GM12878 (cell line): ENCODE data around the gene WRAP73. TPM values are rescaled to one million over a fixed set of nuclear protein-coding genes. Genes with fewer than 3 reads are reported as not detected.

Source experiments
- ATF7 ChIP-seq: fragments of 450-650 bp; IDR thresholded peaks from 2 replicates; pipeline ENCODE4 v1.6.1; 2016; ENCODE audit warnings: low read depth, mild to moderate bottlenecking
- CUX1 ChIP-seq: IDR thresholded peaks from 2 replicates; pipeline ENCODE4 v1.6.1; 2012; ENCODE audit warnings: improper control_type of control experiment, low read depth, low read length; ENCODE audit not compliant: insufficient replicate concordance
- ESRRA ChIP-seq: IDR thresholded peaks from 2 replicates; pipeline ENCODE4 v1.6.1; 2012; ENCODE audit warnings: mild to moderate bottlenecking, low read length, improper control_type of control experiment
- GABPA ChIP-seq: IDR thresholded peaks from 2 replicates; pipeline ENCODE4 v1.6.1; 2014; ENCODE audit warnings: antibody characterized with exemption, low read depth, mild to moderate bottlenecking, inconsistent platforms
- IRF5 ChIP-seq: fragments of 450-650 bp; IDR thresholded peaks from 2 replicates; pipeline ENCODE4 v1.6.1; 2017; ENCODE audit warnings: borderline replicate concordance
- JUNB ChIP-seq: IDR thresholded peaks from 2 replicates; pipeline ENCODE4 v1.6.1; 2016; ENCODE audit warnings: antibody characterized with exemption, mild to moderate bottlenecking
- NRF1 ChIP-seq: conservative IDR thresholded peaks from 2 replicates; pipeline ENCODE4 v1.6.1; 2011; ENCODE audit warnings: mild to moderate bottlenecking, low read depth, low read length, improper control_type of control experiment
- POLR2AphosphoS2 ChIP-seq: IDR thresholded peaks from 2 replicates; pipeline ENCODE4 v1.6.1; 2011; ENCODE audit warnings: low read depth, mild to moderate bottlenecking, low read length, improper control_type of control experiment, moderate library complexity
- RAD51 ChIP-seq: fragments of 450-650 bp; IDR thresholded peaks from 2 replicates; pipeline ENCODE4 v1.6.1; 2016; ENCODE audit warnings: moderate library complexity, mild to moderate bottlenecking, inconsistent platforms
- SPI1 ChIP-seq: IDR thresholded peaks from 2 replicates; pipeline ENCODE4 v1.6.1; 2011; ENCODE audit warnings: low read depth, mild to moderate bottlenecking, low read length, moderate library complexity, borderline replicate concordance; ENCODE audit not compliant: insufficient read depth
- SREBF1 ChIP-seq: IDR thresholded peaks from 2 replicates; pipeline ENCODE4 v1.6.1; 2012; ENCODE audit warnings: mild to moderate bottlenecking, low read length
- USF1 ChIP-seq: IDR thresholded peaks from 2 replicates; pipeline ENCODE4 v1.6.1; 2011; ENCODE audit warnings: borderline replicate concordance, low read depth, mild to moderate bottlenecking, moderate library complexity, mixed read lengths, low read length; ENCODE audit not compliant: insufficient read depth; ENCODE audit errors: extremely low read length
- YY1 ChIP-seq: IDR thresholded peaks from 2 replicates; pipeline ENCODE4 v1.6.1; 2011; ENCODE audit warnings: low read depth, mild to moderate bottlenecking, low read length
- ZNF217 ChIP-seq: fragments of 450-650 bp; IDR thresholded peaks from 2 replicates; pipeline ENCODE4 v1.6.1; 2017; ENCODE audit warnings: antibody characterized with exemption, mild to moderate bottlenecking
- ZNF687 ChIP-seq: fragments of 450-650 bp; IDR thresholded peaks from 2 replicates; pipeline ENCODE4 v1.6.1; 2017; ENCODE audit warnings: mild to moderate bottlenecking, moderate library complexity
- polyA plus RNA-seq, 11 experiments: library from polyadenylated mRNA; depleted of rRNA in 4 of 11; unstranded in 6 of 11; stranded (reverse) in 5 of 11; fragments of >200 nt; fragmentation: Nextera tagmentation in 4 of 11; fragmentation: Illumina TruSeq in 1 of 11; extraction: Ambion mirVana in 4 of 11; extraction: Trizol in 1 of 11; gene quantifications; 1 replicate in 1 of 11; 2 replicates in 10 of 11; pipeline versions ENCODE4 v1.2.1 to v1.2.3, GENCODE V29; 2011 to 2016; ENCODE audit warnings: inconsistent platforms in 2 of 11, missing spikeins in 2 of 11, low read depth in 1 of 11
- total RNA-seq, 4 experiments: library from RNA; depleted of rRNA in 3 of 4; stranded (reverse); fragments of >200 nt in 3 of 4; fragmentation: Illumina TruSeq in 1 of 4; extraction: Trizol in 1 of 4; gene quantifications; 2 replicates each; pipeline versions ENCODE4 v1.2.1 to v1.2.3, GENCODE V29; 2013 to 2021

WRAP73 gene
- total and polyA plus RNA-seq, 10 of the 15 experiments (the other 5 are each of a cell fraction or from before 2014, with no cell fraction given): 3.2 to 65.8 (median 48.0) TPM

GRCh38 chr1:3676581-3677470 is 26.9 kb upstream of the WRAP73 start (continued):
- 0 out of 2 replicates have a peak, but pooled peaks have one; percentile 69 for TF ChIP-seq YY1
- no peak for TF ChIP-seq NRF1
- TF ChIP-seq POLR2AphosphoS2: no peak
- peak; percentile 87 for TF ChIP-seq ZNF687
- peak; percentile 82 for TF ChIP-seq CUX1
- 0 out of 2 replicates have a peak, but pooled peaks have one; percentile 48 for TF ChIP-seq SREBF1
- TF ChIP-seq USF1: peak; percentile 14
- no peak; the same call in 1 of the 2 replicates for TF ChIP-seq ZNF217
- no peak for TF ChIP-seq RAD51
- no peak for TF ChIP-seq ESRRA
- peak; percentile 83 for TF ChIP-seq SPI1
- no peak for TF ChIP-seq GABPA
- TF ChIP-seq IRF5: no peak
- peak; percentile 97 for TF ChIP-seq JUNB
- peak; percentile 90 for TF ChIP-seq ATF7
